ENCODE data around the gene RANBP1. TPM values are rescaled to one million over a fixed set of nuclear protein-coding genes. Genes with fewer than 3 reads are reported as not detected.

Gene RANBP1
- total and polyA plus RNA-seq, 9 of the 15 experiments (the other 6 are each of a cell fraction or from before 2014, with no cell fraction given), result 162 to 2,891 (median 1,289) TPM

- TF ChIP-seq ZNF584 (CRISPR knock-in tag; IDR thresholded peaks at IDR 0.05; ENCODE audit: low read depth), result no peak
- TF ChIP-seq DNMT1 (IDR thresholded peaks at IDR 0.05), result 0 out of 2 replicates have a peak, but pooled peaks have one; percentile 34
- peak in 1 of 2 experiments; percentile 41; a peak in 1 of 4 replicates for TF ChIP-seq SIN3A (IDR thresholded peaks at IDR 0.05; ENCODE audit: borderline replicate concordance in 2 of 2, control insufficient read depth in 1 of 2, low read depth in 2 of 2, low read length in 2 of 2)
- TF ChIP-seq SIRT6 (IDR thresholded peaks at IDR 0.05; ENCODE audit: low read depth, low read length), result no peak
- no peak; the same call in 1 of the 2 replicates for TF ChIP-seq KHSRP (IDR thresholded peaks at IDR 0.05)
- TF ChIP-seq SREBF2 (CRISPR knock-in tag; IDR thresholded peaks at IDR 0.05), result no peak
- peak; percentile 48 for TF ChIP-seq CXXC5 (CRISPR knock-in tag; IDR thresholded peaks at IDR 0.05)
- no peak for TF ChIP-seq ATF1 (CRISPR knock-in tag; IDR thresholded peaks at IDR 0.05)
- TF ChIP-seq ATF1 (tag; IDR thresholded peaks at IDR 0.05), result peak; percentile 61
- 0 out of 2 replicates have a peak, but pooled peaks have one; percentile 25 for TF ChIP-seq DMBX1 (CRISPR knock-in tag; IDR thresholded peaks at IDR 0.05; ENCODE audit: borderline replicate concordance)
- TF ChIP-seq NCOA2 (IDR thresholded peaks at IDR 0.05; ENCODE audit: partially characterized antibody in 2 of 2), result no peak
- TF ChIP-seq ZNF174 (CRISPR knock-in tag; IDR thresholded peaks at IDR 0.05), result no peak
- TF ChIP-seq CHD4 (IDR thresholded peaks at IDR 0.05; ENCODE audit: insufficient read depth, insufficient replicate concordance, low read depth, low read length, poor library complexity, severe bottlenecking), result peak; percentile 47
- no peak for TF ChIP-seq CREB3 (tag; conservative IDR thresholded peaks at IDR 0.05; ENCODE audit: low read depth)
- TF ChIP-seq SMARCC2 (IDR thresholded peaks at IDR 0.05; ENCODE audit: low read depth), result no peak
- no peak for TF ChIP-seq MCM7 (IDR thresholded peaks at IDR 0.05)
- TF ChIP-seq ZNF695 (CRISPR knock-in tag; IDR thresholded peaks at IDR 0.05), result peak; percentile 85; the same call in 1 of the 2 replicates
- no peak for TF ChIP-seq TAF1 (IDR thresholded peaks at IDR 0.05; ENCODE audit: control insufficient read depth, extremely low read depth, insufficient read depth, low read length, severe bottlenecking)
- no peak for TF ChIP-seq CREBBP (IDR thresholded peaks at IDR 0.05; ENCODE audit: low read depth, low read length)
- no peak for TF ChIP-seq STAG1 (CRISPR knock-in tag; IDR thresholded peaks at IDR 0.05; ENCODE audit: borderline replicate concordance)
- TF ChIP-seq ZNF408 (CRISPR knock-in tag; IDR thresholded peaks at IDR 0.05; ENCODE audit: low read depth), result 0 out of 2 replicates have a peak, but pooled peaks have one; percentile 26
- TF ChIP-seq HINFP (tag; conservative IDR thresholded peaks at IDR 0.05; ENCODE audit: low read depth), result no peak
- no peak for TF ChIP-seq COPS2 (conservative IDR thresholded peaks at IDR 0.05)
- 0 out of 2 replicates have a peak, but pooled peaks have one; percentile 48 for TF ChIP-seq HBP1 (CRISPR knock-in tag; IDR thresholded peaks at IDR 0.05)
- TF ChIP-seq PYGO2 (tag; IDR thresholded peaks at IDR 0.05), result no peak
These were observed 13.2 kb downstream of the RANBP1 start (continued) for GRCh38 chr22:20128902-20129746.

Measured in K562 (cell line).